Progenitor cell of endocrine pancreas (in vitro differentiated cells): Measurements from ENCODE around the gene ISCU. TPM values are rescaled to one million over a fixed set of nuclear protein-coding genes. Genes with fewer than 3 reads are reported as not detected.

ENCODE experiments used
- DNase-seq: peaks from one replicate; pipeline ENCODE4 v3.0.0; 2021; ENCODE audit warnings: low spot score; ENCODE audit not compliant: unreplicated experiment
- H3K27ac Mint-ChIP-seq: 2 replicates; pipeline ENCODE4 v1.8.0; 2021; ENCODE audit warnings: mild to moderate bottlenecking, moderate library complexity, mixed read lengths
- H3K27me3 Mint-ChIP-seq: 2 replicates; pipeline ENCODE4 v1.8.0; 2021; ENCODE audit warnings: mixed read lengths
- H3K36me3 Mint-ChIP-seq: 2 replicates; pipeline ENCODE4 v1.8.0; 2022; ENCODE audit warnings: mixed read lengths; ENCODE audit not compliant: insufficient read depth
- H3K4me1 Mint-ChIP-seq: 2 replicates; pipeline ENCODE4 v1.8.0; 2021; ENCODE audit warnings: low read depth, mixed read lengths
- H3K4me3 Mint-ChIP-seq: 2 replicates; pipeline ENCODE4 v1.8.0; 2021; ENCODE audit warnings: low read depth, mild to moderate bottlenecking, moderate library complexity, mixed read lengths
- H3K9me3 Mint-ChIP-seq: 2 replicates; pipeline ENCODE4 v1.8.0; 2021; ENCODE audit warnings: low read depth, mixed read lengths
- total RNA-seq: library from RNA; stranded (reverse); gene quantifications from 2 replicates; pipeline ENCODE4 v1.2.1, GENCODE V29; 2021
- TF ChIP-seq, protein P1 (sequence below): fragments of 200-600 bp; sonication (generic); IDR thresholded peaks from one replicate; pipeline ENCODE4 v1.5.0; 2021; ENCODE audit warnings: antibody characterized with exemption, mild to moderate bottlenecking; ENCODE audit not compliant: unreplicated experiment

ISCU gene
- total RNA-seq, 1 donor from 2014 or later = 69.7 TPM

DNA sequence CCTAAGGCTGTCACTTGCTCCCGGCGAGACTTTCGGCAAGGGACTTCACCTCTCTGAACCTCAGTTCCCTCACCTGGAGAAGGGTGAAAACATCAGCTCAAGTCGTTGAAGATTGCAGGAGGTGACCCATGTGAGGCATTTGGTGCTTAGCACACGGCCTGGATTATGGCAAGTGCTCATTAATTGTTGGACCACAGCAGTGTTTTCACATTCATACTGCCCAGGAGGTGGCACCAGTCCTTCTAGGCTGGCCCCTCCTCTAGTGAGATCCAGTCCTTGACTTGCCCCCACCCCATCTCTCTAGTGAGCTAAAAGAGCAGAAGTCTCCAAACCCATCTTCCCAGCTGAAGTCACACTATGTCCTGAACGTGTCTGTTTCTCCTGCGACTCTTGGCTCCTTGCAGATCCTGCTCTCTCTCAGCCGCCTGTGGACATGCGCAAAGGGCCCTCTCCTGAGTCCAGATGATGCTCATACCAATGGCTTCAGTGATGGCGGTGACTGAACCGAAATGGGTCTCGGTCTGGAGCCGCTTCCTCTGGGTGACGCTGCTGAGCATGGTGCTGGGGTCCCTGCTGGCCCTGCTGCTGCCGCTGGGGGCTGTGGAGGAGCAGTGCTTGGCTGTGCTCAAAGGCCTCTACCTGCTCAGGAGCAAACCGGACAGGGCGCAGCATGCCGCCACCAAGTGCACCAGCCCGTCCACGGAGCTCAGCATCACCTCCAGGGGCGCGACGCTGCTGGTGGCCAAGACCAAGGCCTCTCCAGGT is 45.7 kb upstream of the ISCU start:
- Mint-ChIP-seq H3K4me1 (peaks cover 4% of the 10 kb centered on the region), H3K27me3 (no peaks in the 10 kb centered on the region), H3K27ac (no peak overlapping the region), H3K9me3 (no peaks in the 10 kb centered on the region), H3K4me3 (peak overlapping the region; percentile 88), H3K36me3 (peaks cover 9% of the 10 kb centered on the region)
- no peak for DNase-seq
- TF ChIP-seq, protein P1, sequence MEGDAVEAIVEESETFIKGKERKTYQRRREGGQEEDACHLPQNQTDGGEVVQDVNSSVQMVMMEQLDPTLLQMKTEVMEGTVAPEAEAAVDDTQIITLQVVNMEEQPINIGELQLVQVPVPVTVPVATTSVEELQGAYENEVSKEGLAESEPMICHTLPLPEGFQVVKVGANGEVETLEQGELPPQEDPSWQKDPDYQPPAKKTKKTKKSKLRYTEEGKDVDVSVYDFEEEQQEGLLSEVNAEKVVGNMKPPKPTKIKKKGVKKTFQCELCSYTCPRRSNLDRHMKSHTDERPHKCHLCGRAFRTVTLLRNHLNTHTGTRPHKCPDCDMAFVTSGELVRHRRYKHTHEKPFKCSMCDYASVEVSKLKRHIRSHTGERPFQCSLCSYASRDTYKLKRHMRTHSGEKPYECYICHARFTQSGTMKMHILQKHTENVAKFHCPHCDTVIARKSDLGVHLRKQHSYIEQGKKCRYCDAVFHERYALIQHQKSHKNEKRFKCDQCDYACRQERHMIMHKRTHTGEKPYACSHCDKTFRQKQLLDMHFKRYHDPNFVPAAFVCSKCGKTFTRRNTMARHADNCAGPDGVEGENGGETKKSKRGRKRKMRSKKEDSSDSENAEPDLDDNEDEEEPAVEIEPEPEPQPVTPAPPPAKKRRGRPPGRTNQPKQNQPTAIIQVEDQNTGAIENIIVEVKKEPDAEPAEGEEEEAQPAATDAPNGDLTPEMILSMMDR = no peak

DNA sequence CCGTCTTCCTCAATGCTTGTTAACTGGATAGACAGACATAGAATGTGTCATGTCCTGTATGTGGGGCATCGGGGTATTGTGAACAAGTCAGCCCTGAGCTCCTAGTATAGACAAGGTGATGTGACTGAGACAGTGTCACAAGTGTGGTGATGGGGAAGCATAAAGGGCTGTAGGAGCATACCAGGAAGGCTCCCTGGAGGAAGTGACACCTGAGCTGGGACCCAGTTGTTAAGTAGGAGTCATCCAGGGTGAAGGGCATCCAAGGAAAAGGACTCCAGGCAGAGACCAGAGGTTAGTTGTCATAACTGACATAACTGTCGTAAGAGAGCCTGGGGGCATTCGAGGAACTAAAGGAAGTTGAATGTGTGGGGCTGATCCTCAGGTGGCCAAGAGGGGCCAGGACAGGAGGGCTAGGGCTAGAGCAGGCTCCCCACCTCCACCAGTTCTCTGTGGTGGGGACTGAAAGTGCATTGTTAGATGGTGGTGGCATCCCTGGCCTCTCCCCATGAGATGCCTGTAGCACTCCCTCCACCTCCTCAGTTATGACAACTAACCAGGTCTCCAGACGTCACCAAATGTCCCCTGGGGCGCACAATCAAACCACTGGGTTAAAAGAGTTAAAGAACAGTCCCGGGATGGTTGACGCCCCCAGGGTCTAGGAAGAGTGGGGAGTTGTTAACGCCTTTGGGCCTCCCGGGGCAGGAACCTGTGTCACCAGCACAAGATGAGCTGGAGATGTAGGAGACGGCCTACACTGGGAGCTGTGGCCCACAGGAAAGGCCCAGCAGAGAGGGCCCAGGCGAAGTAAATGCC is 44.9 kb upstream of the ISCU start:
- TF ChIP-seq, protein P1 = no peak
- peaks cover 12% of the 10 kb centered on the region for H3K36me3 Mint-ChIP-seq
- peaks cover 4% of the 10 kb centered on the region for H3K4me1 Mint-ChIP-seq
- no peaks in the 10 kb centered on the region for H3K9me3 Mint-ChIP-seq
- peak overlapping the region; percentile 16 for H3K4me3 Mint-ChIP-seq
- no peaks in the 10 kb centered on the region for H3K27me3 Mint-ChIP-seq
- DNase-seq = no peak
- H3K27ac Mint-ChIP-seq = no peak overlapping the region

DNA sequence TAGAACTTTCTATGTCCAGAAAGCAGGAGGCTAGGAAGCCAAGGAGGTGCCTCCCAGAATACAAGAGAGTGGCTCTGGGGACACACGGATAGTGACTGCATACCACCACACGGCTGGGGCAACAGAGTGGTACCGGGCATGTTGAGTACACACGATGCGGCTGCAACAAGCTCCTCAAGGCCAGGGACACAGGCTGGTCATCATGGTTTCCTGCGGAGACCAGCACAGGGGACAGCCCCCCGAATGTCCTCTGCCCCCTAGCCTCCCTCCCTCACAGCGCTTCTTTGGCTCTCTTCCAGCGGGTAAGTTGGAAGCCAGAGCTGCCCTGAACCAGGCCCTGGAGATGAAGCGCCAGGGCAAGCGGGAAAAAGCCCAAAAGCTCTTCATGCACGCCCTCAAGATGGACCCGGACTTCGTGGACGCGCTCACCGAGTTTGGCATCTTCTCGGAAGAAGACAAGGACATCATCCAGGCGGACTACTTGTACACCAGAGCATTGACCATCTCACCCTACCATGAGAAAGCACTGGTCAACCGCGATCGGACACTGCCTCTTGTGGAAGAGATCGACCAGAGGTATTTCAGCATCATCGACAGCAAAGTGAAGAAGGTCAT is 44.2 kb upstream of the ISCU start:
- no peak overlapping the region for H3K27ac Mint-ChIP-seq
- TF ChIP-seq, protein P1 = no peak
- no peaks in the 10 kb centered on the region for H3K27me3 Mint-ChIP-seq
- no peak overlapping the region for H3K4me3 Mint-ChIP-seq
- peaks cover 14% of the 10 kb centered on the region for H3K36me3 Mint-ChIP-seq
- no peak for DNase-seq
- peaks cover 4% of the 10 kb centered on the region for H3K4me1 Mint-ChIP-seq
- no peaks in the 10 kb centered on the region for H3K9me3 Mint-ChIP-seq

DNA sequence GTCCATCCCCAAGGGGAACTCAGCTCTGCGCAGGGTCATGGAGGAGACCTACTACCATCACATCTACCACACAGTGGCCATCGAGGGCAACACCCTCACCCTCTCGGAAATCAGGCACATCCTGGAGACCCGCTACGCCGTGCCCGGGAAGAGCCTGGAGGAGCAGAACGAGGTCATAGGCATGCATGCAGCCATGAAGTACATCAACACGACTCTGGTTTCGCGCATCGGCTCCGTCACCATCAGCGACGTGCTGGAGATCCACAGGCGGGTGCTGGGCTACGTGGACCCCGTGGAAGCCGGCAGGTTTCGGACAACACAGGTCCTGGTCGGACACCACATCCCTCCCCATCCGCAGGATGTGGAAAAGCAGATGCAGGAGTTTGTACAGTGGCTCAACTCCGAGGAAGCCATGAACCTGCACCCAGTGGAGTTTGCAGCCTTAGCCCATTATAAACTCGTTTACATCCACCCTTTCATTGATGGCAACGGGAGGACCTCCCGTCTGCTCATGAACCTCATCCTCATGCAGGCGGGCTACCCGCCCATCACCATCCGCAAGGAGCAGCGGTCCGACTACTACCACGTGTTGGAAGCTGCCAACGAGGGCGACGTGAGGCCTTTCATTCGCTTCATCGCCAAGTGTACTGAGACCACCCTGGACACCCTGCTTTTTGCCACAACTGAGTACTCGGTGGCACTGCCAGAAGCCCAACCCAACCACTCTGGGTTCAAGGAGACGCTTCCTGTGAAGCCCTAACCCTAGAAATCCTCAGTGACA is 43.5 kb upstream of the ISCU start:
- H3K4me3 Mint-ChIP-seq = no peak overlapping the region
- H3K27me3 Mint-ChIP-seq = no peaks in the 10 kb centered on the region
- H3K9me3 Mint-ChIP-seq = no peaks in the 10 kb centered on the region
- peaks cover 4% of the 10 kb centered on the region for H3K4me1 Mint-ChIP-seq
- TF ChIP-seq, protein P1 = no peak
- DNase-seq = no peak
- H3K27ac Mint-ChIP-seq = no peak overlapping the region
- peaks cover 18% of the 10 kb centered on the region for H3K36me3 Mint-ChIP-seq

DNA sequence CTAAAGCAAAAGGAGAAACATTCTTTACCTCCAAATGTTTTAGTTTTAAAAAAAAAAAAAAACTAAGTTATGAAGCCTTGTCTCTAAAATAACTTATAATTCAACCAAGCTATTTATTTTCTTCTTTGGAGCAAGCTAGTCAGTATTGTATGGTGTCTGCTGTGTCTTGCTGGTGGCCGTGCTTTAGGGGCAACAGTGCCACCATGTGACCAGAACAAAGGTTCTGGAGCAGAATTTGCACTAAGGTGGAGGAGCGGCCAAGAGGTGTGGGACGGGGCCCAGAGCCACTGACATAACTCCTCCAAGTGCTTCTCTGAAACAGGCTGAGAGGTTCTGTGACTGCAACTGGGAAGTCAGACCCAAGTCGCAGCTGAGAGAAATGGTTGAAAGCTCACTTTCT is 42.8 kb upstream of the ISCU start:
- no peak for DNase-seq
- Mint-ChIP-seq H3K27ac (no peak overlapping the region), H3K4me1 (peaks cover 4% of the 10 kb centered on the region), H3K27me3 (no peaks in the 10 kb centered on the region), H3K4me3 (no peak overlapping the region), H3K36me3 (peaks cover 18% of the 10 kb centered on the region), H3K9me3 (no peaks in the 10 kb centered on the region)
- TF ChIP-seq, protein P1 = peak; percentile 17
